Measurements from ENCODE around the gene RPS6KC1. TPM values are rescaled to one million over a fixed set of nuclear protein-coding genes. Genes with fewer than 3 reads are reported as not detected.
"Not testable (repeated sequence)": the region's sequence is repeated elsewhere in the genome, so short reads cannot be mapped to it uniquely, and the experiment has no call there.

RPS6KC1 gene
- total RNA-seq, 2 donors from 2014 or later: 20.7 to 34.1 TPM

DNA sequence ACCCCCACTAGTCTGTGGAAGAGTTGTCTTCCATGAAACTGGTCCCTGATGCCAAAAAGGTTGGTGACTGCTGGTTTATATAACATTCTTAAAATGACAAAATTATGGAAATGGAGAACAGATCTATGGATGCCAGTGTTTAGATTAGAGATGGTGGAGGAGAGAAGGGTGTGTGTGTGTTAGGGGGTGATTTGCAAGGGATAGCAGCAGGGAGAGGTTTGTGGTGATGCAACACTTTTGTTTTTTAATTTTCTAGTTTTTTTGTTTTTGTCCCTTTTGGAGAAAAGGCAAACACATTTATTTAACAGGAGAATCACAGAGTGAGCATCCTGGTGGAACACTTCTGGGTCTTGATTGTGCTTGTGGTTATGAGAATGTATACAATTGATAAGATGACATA lies 143.8 kb downstream of the RPS6KC1 start:
- Histone ChIP-seq H3K9me3 (peaks cover 16% of the 10 kb centered on the region), H3K4me1 (ENCODE audit: control insufficient read depth in 1 of 2, low read depth in 2 of 2) (no peaks in the 10 kb centered on the region), H3K27me3 (replicated peaks; ENCODE audit: insufficient read depth) (no peaks in the 10 kb centered on the region), H3K4me3 (no peak overlapping the region), H3K27ac (no peak overlapping the region), H3K36me3 (peaks cover 7% of the 10 kb centered on the region)
- no peak for DNase-seq (ENCODE audit: low spot score)
- TF ChIP-seq, protein P1, sequence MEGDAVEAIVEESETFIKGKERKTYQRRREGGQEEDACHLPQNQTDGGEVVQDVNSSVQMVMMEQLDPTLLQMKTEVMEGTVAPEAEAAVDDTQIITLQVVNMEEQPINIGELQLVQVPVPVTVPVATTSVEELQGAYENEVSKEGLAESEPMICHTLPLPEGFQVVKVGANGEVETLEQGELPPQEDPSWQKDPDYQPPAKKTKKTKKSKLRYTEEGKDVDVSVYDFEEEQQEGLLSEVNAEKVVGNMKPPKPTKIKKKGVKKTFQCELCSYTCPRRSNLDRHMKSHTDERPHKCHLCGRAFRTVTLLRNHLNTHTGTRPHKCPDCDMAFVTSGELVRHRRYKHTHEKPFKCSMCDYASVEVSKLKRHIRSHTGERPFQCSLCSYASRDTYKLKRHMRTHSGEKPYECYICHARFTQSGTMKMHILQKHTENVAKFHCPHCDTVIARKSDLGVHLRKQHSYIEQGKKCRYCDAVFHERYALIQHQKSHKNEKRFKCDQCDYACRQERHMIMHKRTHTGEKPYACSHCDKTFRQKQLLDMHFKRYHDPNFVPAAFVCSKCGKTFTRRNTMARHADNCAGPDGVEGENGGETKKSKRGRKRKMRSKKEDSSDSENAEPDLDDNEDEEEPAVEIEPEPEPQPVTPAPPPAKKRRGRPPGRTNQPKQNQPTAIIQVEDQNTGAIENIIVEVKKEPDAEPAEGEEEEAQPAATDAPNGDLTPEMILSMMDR (IDR thresholded peaks at IDR 0.05): no peak
- ATAC-seq (ENCODE audit: insufficient number of reproducible peaks, low FRiP score, low read depth): no peak

DNA sequence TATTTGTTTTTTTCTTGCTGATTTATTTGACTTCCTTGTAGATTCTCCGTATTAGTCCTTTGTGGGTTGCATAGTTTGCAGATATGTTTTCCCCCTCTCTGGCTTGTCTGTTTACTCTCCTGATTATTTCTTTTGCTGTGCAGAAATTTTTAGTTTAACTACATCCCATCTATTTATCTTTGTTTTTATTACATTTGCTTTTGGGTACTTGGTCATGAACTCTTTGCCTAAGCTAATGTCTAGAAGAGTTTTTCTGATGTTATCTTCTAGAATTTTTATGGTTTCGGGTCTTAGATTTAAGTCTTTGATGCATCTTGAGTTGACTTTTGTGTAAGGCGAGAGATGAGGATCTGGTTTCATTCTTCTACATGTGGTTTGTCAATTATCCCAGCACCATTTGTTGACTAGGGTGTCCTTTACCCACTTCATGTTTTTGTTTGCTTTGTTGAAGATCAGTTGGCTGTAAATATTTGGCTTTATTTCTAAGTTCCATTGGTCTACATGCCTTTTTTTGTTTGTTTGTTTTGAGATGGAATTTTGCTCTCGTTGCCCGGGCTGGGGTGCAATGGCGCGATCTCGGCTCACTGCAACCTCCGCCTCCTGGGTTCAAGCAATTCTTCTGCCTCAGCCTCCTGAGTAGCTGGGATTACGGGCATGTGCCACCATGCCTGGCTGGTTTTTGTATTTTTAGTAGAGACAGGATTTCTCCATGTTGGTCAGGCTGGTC lies 145.4 kb downstream of the RPS6KC1 start:
- DNase-seq (ENCODE audit: low spot score); H3K36me3 ChIP-seq; H3K4me3 ChIP-seq; H3K27ac ChIP-seq; H3K4me1 ChIP-seq (ENCODE audit: control insufficient read depth in 1 of 2, low read depth in 2 of 2); ATAC-seq (ENCODE audit: insufficient number of reproducible peaks, low FRiP score, low read depth); H3K27me3 ChIP-seq (replicated peaks; ENCODE audit: insufficient read depth): not testable (repeated sequence)
- H3K9me3 ChIP-seq: peaks cover 11% of the 10 kb centered on the region

DNA sequence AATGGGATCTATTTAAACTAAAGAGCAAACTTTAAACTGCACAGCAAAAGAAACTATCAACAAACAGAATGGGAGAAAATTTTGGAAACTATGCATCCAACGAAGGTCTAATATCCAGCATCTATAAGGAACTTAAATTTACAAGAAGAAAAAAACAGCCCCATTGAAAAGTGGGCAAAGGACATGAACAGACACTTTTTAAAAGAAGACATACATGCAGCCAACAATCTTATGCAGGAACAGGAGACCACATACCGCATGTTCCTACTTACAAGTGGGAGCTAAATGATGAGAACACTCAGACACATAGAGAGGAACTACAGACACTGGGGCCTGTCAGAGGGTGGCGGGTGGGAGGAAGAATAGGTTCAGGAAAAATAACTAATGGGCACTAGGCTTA lies 149.6 kb downstream of the RPS6KC1 start:
- TF ChIP-seq, protein P1 (IDR thresholded peaks at IDR 0.05): no peak
- DNase-seq (ENCODE audit: low spot score) (no peak), ATAC-seq (ENCODE audit: insufficient number of reproducible peaks, low FRiP score, low read depth) (no peak)
- H3K27me3 ChIP-seq (replicated peaks; ENCODE audit: insufficient read depth): no peaks in the 10 kb centered on the region
- no peak overlapping the region for H3K27ac ChIP-seq
- no peak overlapping the region for H3K4me3 ChIP-seq
- H3K4me1 ChIP-seq (ENCODE audit: control insufficient read depth in 1 of 2, low read depth in 2 of 2): no peaks in the 10 kb centered on the region
- H3K9me3 ChIP-seq: peaks cover 11% of the 10 kb centered on the region
- H3K36me3 ChIP-seq: peaks cover 7% of the 10 kb centered on the region

DNA sequence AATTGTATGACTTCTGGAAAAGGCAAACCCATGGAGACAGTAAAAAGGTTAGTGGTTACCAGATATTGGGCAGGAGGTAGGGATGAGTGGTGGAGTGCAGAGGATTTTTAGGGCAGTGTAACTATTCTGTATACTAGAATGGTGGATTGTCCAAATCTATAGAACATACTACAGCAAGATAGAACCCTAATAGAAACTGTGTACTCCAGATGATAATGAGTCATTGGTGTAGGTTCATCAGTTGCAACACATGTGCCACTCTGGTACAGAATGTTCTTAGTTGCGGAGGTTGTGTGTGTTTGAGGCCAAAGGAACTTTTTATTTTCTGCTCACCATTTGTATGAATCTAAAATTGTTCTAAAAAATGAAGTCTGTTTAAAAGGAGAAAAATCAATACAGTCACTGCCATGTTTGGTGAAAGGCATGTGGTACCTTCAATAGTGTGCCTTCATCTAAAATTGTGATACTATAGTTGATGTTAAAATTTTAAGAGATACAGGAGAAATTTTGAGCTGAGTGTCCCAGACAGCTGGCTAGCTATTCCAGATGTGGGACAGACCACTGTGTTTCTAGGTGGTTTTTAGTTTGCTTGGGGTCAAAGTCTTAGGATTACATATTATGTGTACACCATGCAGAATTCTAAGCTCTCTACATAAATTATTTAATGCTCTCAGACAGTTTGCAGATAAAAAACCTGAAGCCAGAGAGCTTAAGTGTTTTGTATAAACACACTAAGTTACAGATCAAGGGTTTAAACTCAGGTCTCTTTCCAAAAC lies 150.5 kb downstream of the RPS6KC1 start:
- Histone ChIP-seq H3K9me3 (peaks cover 11% of the 10 kb centered on the region), H3K4me1 (ENCODE audit: control insufficient read depth in 1 of 2, low read depth in 2 of 2) (no peaks in the 10 kb centered on the region), H3K27ac (no peak overlapping the region), H3K4me3 (no peak overlapping the region), H3K36me3 (peaks cover 7% of the 10 kb centered on the region), H3K27me3 (replicated peaks; ENCODE audit: insufficient read depth) (no peaks in the 10 kb centered on the region)
- ATAC-seq (ENCODE audit: insufficient number of reproducible peaks, low FRiP score, low read depth): no peak
- no peak for DNase-seq (ENCODE audit: low spot score)
- TF ChIP-seq, protein P1 (IDR thresholded peaks at IDR 0.05): no peak

DNA sequence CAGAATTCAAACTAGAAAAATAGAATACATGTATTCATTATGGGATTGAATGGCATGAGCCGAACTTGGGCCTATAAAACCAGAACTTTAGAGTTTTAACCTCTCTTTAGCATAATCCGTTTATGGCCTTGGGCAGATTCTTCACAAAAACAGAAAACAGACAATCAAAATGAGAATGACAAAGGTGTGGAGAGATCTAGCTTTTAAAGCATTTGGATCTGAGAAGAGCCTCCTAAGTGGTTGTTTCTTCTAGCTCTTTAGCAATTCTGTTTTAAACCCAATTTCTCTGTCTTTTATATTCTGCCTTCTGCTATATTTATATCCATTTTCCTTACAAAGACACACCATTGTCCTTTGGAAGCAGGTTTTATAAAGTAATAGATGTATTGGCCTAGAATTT lies 160.2 kb downstream of the RPS6KC1 start:
- Histone ChIP-seq H3K27me3 (replicated peaks; ENCODE audit: insufficient read depth) (no peaks in the 10 kb centered on the region), H3K4me3 (no peak overlapping the region), H3K9me3 (no peaks in the 10 kb centered on the region), H3K36me3 (peaks cover 19% of the 10 kb centered on the region), H3K4me1 (ENCODE audit: control insufficient read depth in 1 of 2, low read depth in 2 of 2) (no peaks in the 10 kb centered on the region), H3K27ac (no peak overlapping the region)
- TF ChIP-seq, protein P1 (IDR thresholded peaks at IDR 0.05): no peak
- ATAC-seq (ENCODE audit: insufficient number of reproducible peaks, low FRiP score, low read depth): no peak
- DNase-seq (ENCODE audit: low spot score): no peak

DNA sequence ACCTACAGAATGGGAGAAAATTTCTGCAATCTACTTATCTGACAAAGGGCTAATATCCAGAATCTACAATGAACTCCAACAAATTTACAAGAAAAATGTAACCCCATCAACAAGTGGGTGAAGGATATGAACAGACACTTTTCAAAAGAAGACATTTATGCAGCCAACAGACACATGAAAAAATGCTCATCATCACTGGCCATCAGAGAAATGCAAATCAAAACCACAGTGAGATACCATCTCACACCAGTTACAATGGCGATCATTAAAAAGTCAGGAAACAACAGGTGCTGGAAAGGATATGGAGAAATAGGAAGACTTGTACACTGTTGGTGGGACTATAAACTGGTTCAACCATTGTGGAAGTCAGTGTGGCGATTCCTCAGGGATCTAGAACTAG lies 168.0 kb downstream of the RPS6KC1 start:
- not testable (repeated sequence) for DNase-seq (ENCODE audit: low spot score); H3K9me3 ChIP-seq; H3K4me3 ChIP-seq; H3K36me3 ChIP-seq; H3K27me3 ChIP-seq (replicated peaks; ENCODE audit: insufficient read depth); H3K4me1 ChIP-seq (ENCODE audit: control insufficient read depth in 1 of 2, low read depth in 2 of 2); H3K27ac ChIP-seq; ATAC-seq (ENCODE audit: insufficient number of reproducible peaks, low FRiP score, low read depth)

Measured in thoracic aorta (tissue), 2 donors.